H1 (cell line): Measurements from ENCODE around the gene IDI1. TPM values are rescaled to one million over a fixed set of nuclear protein-coding genes. Genes with fewer than 3 reads are reported as not detected.

ENCODE experiments used
- CTCF ChIA-PET: fragments of 300-600 bp; sonication (Branson Sonifier 250); formaldehyde crosslinking; loops from one replicate; lab custom pipeline; 2021; ENCODE audit not compliant: partially characterized antibody; lab: Charles Lee
- POLR2A ChIA-PET: fragments of 300-600 bp; sonication (Branson Sonifier 250); formaldehyde crosslinking; loops from one replicate; lab custom pipeline; 2021; ENCODE audit warnings: inconsistent platforms; ENCODE audit not compliant: partially characterized antibody; lab: Charles Lee
- DNase-seq, 2 experiments: peaks; one replicate each; pipeline versions ENCODE4 v3.0.0 to v3.0.0-alpha.2; 2010 to 2022; ENCODE audit warnings: low spot score in 2 of 2, low read depth in 1 of 2, mixed read lengths in 1 of 2
- FAIRE-seq: peaks from 2 replicates; lab custom pipeline; 2011; peaks lifted over from hg19 to GRCh38; lab: Jason Lieb, UNC
- H2AFZ ChIP-seq: 2 replicates; pipeline ENCODE4 v1.8.1; 2012; ENCODE audit warnings: low read length, inconsistent platforms
- H2AK5ac ChIP-seq: 2 replicates; pipeline ENCODE4 v1.6.1; 2013; ENCODE audit warnings: low read depth, low read length
- H2BK120ac ChIP-seq: replicated peaks from 2 replicates; pipeline ENCODE3; 2013; ENCODE audit warnings: low read depth, low read length, inconsistent platforms
- H2BK12ac ChIP-seq: 2 replicates; pipeline ENCODE4 v1.6.1; 2013; ENCODE audit warnings: low read depth, low read length
- H2BK15ac ChIP-seq: 2 replicates; pipeline ENCODE4 v1.6.1; 2013; ENCODE audit warnings: low read length
- H2BK20ac ChIP-seq: 2 replicates; pipeline ENCODE4 v1.6.1; 2013; ENCODE audit warnings: low read length
- H2BK5ac ChIP-seq: 2 replicates; pipeline ENCODE4 v1.6.1; 2013; ENCODE audit warnings: low read depth, low read length
- H3K14ac ChIP-seq: 2 replicates; pipeline ENCODE4 v1.6.1; 2013; ENCODE audit warnings: inconsistent platforms; ENCODE audit not compliant: insufficient read length
- H3K18ac ChIP-seq: 2 replicates; pipeline ENCODE4 v1.6.1; 2013; ENCODE audit warnings: low read length; ENCODE audit errors: extremely low read depth
- H3K23ac ChIP-seq: 2 replicates; pipeline ENCODE4 v1.6.1; 2013; ENCODE audit warnings: inconsistent platforms; ENCODE audit not compliant: insufficient read length
- H3K23me2 ChIP-seq: 2 replicates; pipeline ENCODE4 v1.6.1; 2013; ENCODE audit warnings: low read depth, low read length
- H3K27ac ChIP-seq: 2 replicates; pipeline ENCODE4 v1.6.1; 2011; ENCODE audit warnings: low read depth, low read length, inconsistent platforms
- H3K27me3 ChIP-seq, 4 experiments: replicated peaks in 1 of 4; 1 replicate in 1 of 4; 2 replicates in 3 of 4; pipeline versions ENCODE4 v1.6.1 to v1.8.1; 2011 to 2013; ENCODE audit warnings: low read length in 3 of 4, mild to moderate bottlenecking in 3 of 4, inconsistent platforms in 2 of 4, mixed read lengths in 2 of 4, moderate library complexity in 1 of 4; ENCODE audit not compliant: control insufficient read depth in 3 of 4, insufficient read depth in 3 of 4; ENCODE audit errors: extremely low read depth in 1 of 4
- H3K36me3 ChIP-seq, 4 experiments: 2 replicates each; pipeline versions ENCODE4 v1.6.1 to v1.8.1; 2011 to 2013; ENCODE audit warnings: mild to moderate bottlenecking in 4 of 4, low read length in 3 of 4, moderate library complexity in 2 of 4, control low read depth in 1 of 4, inconsistent platforms in 1 of 4; ENCODE audit not compliant: insufficient read depth in 4 of 4, control insufficient read depth in 2 of 4
- H3K4ac ChIP-seq: replicated peaks from 2 replicates; pipeline ENCODE3; 2013; ENCODE audit warnings: low read length, low read depth, mixed read lengths, inconsistent platforms; ENCODE audit not compliant: insufficient read length
- H3K4me1 ChIP-seq, 4 experiments: replicated peaks in 1 of 4; 1 replicate in 1 of 4; 2 replicates in 3 of 4; pipeline versions ENCODE4 v1.6.1 to v1.8.1; 2011 to 2013; ENCODE audit warnings: low read length in 3 of 4, inconsistent platforms in 2 of 4, mixed read lengths in 1 of 4; ENCODE audit not compliant: insufficient read depth in 4 of 4, control insufficient read depth in 3 of 4
- H3K4me2 ChIP-seq, 2 experiments: 2 replicates each; pipeline versions ENCODE4 v1.6.1 to v1.8.1; 2011 to 2013; ENCODE audit warnings: low read depth in 2 of 2, low read length in 2 of 2, control low read depth in 1 of 2, inconsistent platforms in 1 of 2, mild to moderate bottlenecking in 1 of 2; ENCODE audit not compliant: insufficient read depth in 1 of 2
- H3K4me3 ChIP-seq, 4 experiments: fragments of 200-600, 300-600 bp in 1 of 4; sonication (generic), shearing (Covaris generic), sonication (Bioruptor Twin) in 1 of 4; 2 replicates each; pipeline versions ENCODE4 v1.5.1 to v1.8.1; 2011 to 2016; ENCODE audit warnings: low read length in 4 of 4, low read depth in 3 of 4, control low read depth in 2 of 4, inconsistent platforms in 2 of 4, mild to moderate bottlenecking in 2 of 4, mixed read lengths in 1 of 4, moderate library complexity in 1 of 4; ENCODE audit not compliant: insufficient read depth in 2 of 4; ENCODE audit errors: extremely low read depth in 1 of 4
- H3K56ac ChIP-seq: replicated peaks from 2 replicates; pipeline ENCODE3; 2013; ENCODE audit warnings: low read depth, mild to moderate bottlenecking, mixed read lengths, low read length, inconsistent platforms; ENCODE audit not compliant: insufficient read length
- H3K79me1 ChIP-seq: 2 replicates; pipeline ENCODE4 v1.6.1; 2013; ENCODE audit warnings: low read depth, low read length, control low read depth
- H3K79me2 ChIP-seq, 2 experiments: 2 replicates each; pipeline versions ENCODE4 v1.6.1 to v1.8.1; 2012 to 2013; ENCODE audit warnings: low read length in 2 of 2, mild to moderate bottlenecking in 2 of 2, inconsistent platforms in 1 of 2; ENCODE audit not compliant: insufficient read depth in 2 of 2, control insufficient read depth in 1 of 2
- H3K9ac ChIP-seq, 4 experiments: replicated peaks in 1 of 4; 1 replicate in 1 of 4; 2 replicates in 3 of 4; pipeline versions ENCODE4 v1.6.1 to v1.8.1; 2011 to 2013; ENCODE audit warnings: low read depth in 3 of 4, low read length in 3 of 4, control low read depth in 2 of 4, mild to moderate bottlenecking in 2 of 4, moderate library complexity in 2 of 4, inconsistent platforms in 1 of 4; ENCODE audit errors: extremely low read depth in 1 of 4
- H3K9me3 ChIP-seq, 2 experiments: 2 replicates each; pipeline versions ENCODE4 v1.6.1 to v1.8.1; 2012 to 2013; ENCODE audit warnings: mild to moderate bottlenecking in 2 of 2, moderate library complexity in 2 of 2, control low read depth in 1 of 2, inconsistent platforms in 1 of 2, low read depth in 1 of 2, low read length in 1 of 2, mixed read lengths in 1 of 2; ENCODE audit not compliant: insufficient read depth in 2 of 2
- H4K20me1 ChIP-seq, 2 experiments: replicated peaks in 1 of 2; 2 replicates each; pipeline versions ENCODE3 to v1.8.1; 2011 to 2013; ENCODE audit warnings: inconsistent platforms in 2 of 2, low read length in 2 of 2, mild to moderate bottlenecking in 1 of 2; ENCODE audit not compliant: insufficient read depth in 2 of 2, control insufficient read depth in 1 of 2
- H4K5ac ChIP-seq: 2 replicates; pipeline ENCODE4 v1.6.1; 2013; ENCODE audit warnings: low read length, low read depth, mixed read lengths, inconsistent platforms; ENCODE audit not compliant: insufficient read length
- H4K8ac ChIP-seq: 2 replicates; pipeline ENCODE4 v1.8.0; 2013; ENCODE audit warnings: mild to moderate bottlenecking, moderate library complexity, low read length, inconsistent platforms; ENCODE audit not compliant: insufficient read depth; ENCODE audit errors: extremely low read depth
- H4K91ac ChIP-seq: replicated peaks from 2 replicates; pipeline ENCODE3; 2013; ENCODE audit warnings: low read length, mixed read lengths, inconsistent platforms; ENCODE audit not compliant: insufficient read length
- ATF3 ChIP-seq: IDR thresholded peaks from 2 replicates; pipeline ENCODE4 v1.6.1; 2011; ENCODE audit warnings: low read depth, mild to moderate bottlenecking, low read length; ENCODE audit not compliant: insufficient read depth
- E2F6 ChIP-seq: IDR thresholded peaks from 2 replicates; pipeline ENCODE4 v1.6.1; 2012; ENCODE audit warnings: inconsistent platforms
- GTF2F1 ChIP-seq: IDR thresholded peaks from 2 replicates; pipeline ENCODE4 v1.6.1; 2012; ENCODE audit warnings: low read depth, low read length, improper control_type of control experiment, borderline replicate concordance
- HDAC6 ChIP-seq: IDR thresholded peaks from one replicate; pipeline ENCODE4 v1.7.1; 2012; ENCODE audit warnings: low read depth, mild to moderate bottlenecking, inconsistent platforms, low read length, moderate library complexity
- MAX ChIP-seq: IDR thresholded peaks from 2 replicates; pipeline ENCODE4 v1.6.1; 2012; ENCODE audit warnings: inconsistent platforms
- NRF1 ChIP-seq: IDR thresholded peaks from 2 replicates; pipeline ENCODE4 v1.6.1; 2011; ENCODE audit warnings: mild to moderate bottlenecking, low read depth, low read length, improper control_type of control experiment
- POU5F1 ChIP-seq: IDR thresholded peaks from 2 replicates; pipeline ENCODE4 v1.6.1; 2011; ENCODE audit warnings: low read depth, mild to moderate bottlenecking, low read length, moderate library complexity
- SAP30 ChIP-seq: fragments of 300-600 bp; sonication (generic); IDR thresholded peaks from 2 replicates; pipeline ENCODE4 v1.7.1; 2012; ENCODE audit warnings: low read length, moderate library complexity, mild to moderate bottlenecking, inconsistent platforms; ENCODE audit not compliant: insufficient read depth, insufficient replicate concordance
- SIN3A ChIP-seq, 2 experiments: IDR thresholded peaks in 1 of 2; conservative IDR thresholded peaks in 1 of 2; 2 replicates each; pipeline ENCODE4 v1.6.1; 2011 to 2012; ENCODE audit warnings: low read length in 2 of 2, improper control_type of control experiment in 1 of 2, low read depth in 1 of 2, mild to moderate bottlenecking in 1 of 2
- SIRT6 ChIP-seq: IDR thresholded peaks from one replicate; pipeline ENCODE4 v1.7.1; 2012; ENCODE audit warnings: low read length, inconsistent platforms
- SP4 ChIP-seq: IDR thresholded peaks from 2 replicates; pipeline ENCODE4 v1.6.1; 2012; ENCODE audit warnings: low read length, inconsistent platforms
- TEAD4 ChIP-seq: IDR thresholded peaks from 2 replicates; pipeline ENCODE4 v1.6.1; 2012; ENCODE audit warnings: low read depth, low read length, inconsistent platforms, mixed read lengths
- WGBS, 2 experiments: shearing (Covaris generic) in 1 of 2; methylation state at CpG; one replicate each; pipeline versions ENCODE4 v1.1.6 to v1.1.7; 2013 to 2015; ENCODE audit warnings: low lambda C conversion rate in 2 of 2, mixed read lengths in 2 of 2, inconsistent platforms in 1 of 2, low coverage in 1 of 2, missing lambda C conversion rate in 1 of 2; ENCODE audit not compliant: insufficient replicate concordance in 2 of 2, insufficient coverage in 1 of 2, insufficient read length in 1 of 2; ENCODE audit errors: extremely low coverage in 1 of 2, missing lambda C conversion rate in 1 of 2; 5-methylcytosine and 5-hydroxymethylcytosine counted together
- polyA plus RNA-seq, 7 experiments: library from polyadenylated mRNA; depleted of rRNA in 3 of 7; stranded (reverse) in 5 of 7; unstranded in 2 of 7; fragments of >200 nt in 5 of 7; fragments of 200-250 nt in 2 of 7; gene quantifications; 1 replicate in 5 of 7; 2 replicates in 1 of 7; 4 replicates in 1 of 7; pipeline versions ENCODE4 v1.2.1 to v1.2.3, GENCODE V29; 2011 to 2013; ENCODE audit warnings: missing spikeins in 2 of 7, mixed read lengths in 2 of 7
- total RNA-seq: library from RNA; stranded (reverse); fragmentation: NEBNext Ultra II Directional; extraction: Animal tissue kit (Norgen Biotek cat#: 25700); gene quantifications from 2 replicates; pipeline ENCODE4 v1.2.1, GENCODE V29; 2021

IDI1 gene
- total and polyA plus RNA-seq, 2 of the 8 experiments (the other 6 are each of a cell fraction or from before 2014, with no cell fraction given), result 35.3 to 56.6 TPM

GRCh38 chr10:1002425-1003006, 46.4 kb downstream of the IDI1 start:
- Histone ChIP-seq H2BK12ac (no peak overlapping the region), H2AFZ (no peak overlapping the region), H3K56ac (no peak overlapping the region), H4K5ac (no peak overlapping the region), H3K4ac (no peak overlapping the region), H3K18ac (no peak overlapping the region), H2AK5ac (no peak overlapping the region), H3K27ac (no peak overlapping the region), H2BK120ac (no peak overlapping the region), H3K4me1 (no peaks in the 10 kb centered on the region), H3K36me3 (peaks cover 45 to 96% (median 77%) of the 10 kb centered on the region in 4 experiments), H3K4me2 (no peak overlapping the region), H3K23ac (no peak overlapping the region), H3K27me3 (no peaks in the 10 kb centered on the region), H2BK15ac (no peak overlapping the region), H4K8ac (no peak overlapping the region), H3K9ac (no peak overlapping the region), H4K20me1 (peaks cover 10 to 22% of the 10 kb centered on the region in 2 experiments), H3K14ac (no peak overlapping the region), H3K79me2 (peaks cover 0 to 51% of the 10 kb centered on the region in 2 experiments; a peak in 3 of 4 replicates), H4K91ac (no peak overlapping the region), H3K4me3 (no peak overlapping the region), H3K9me3 (no peaks in the 10 kb centered on the region; a peak in 1 of 4 replicates), H2BK5ac (no peak overlapping the region), H3K23me2 (no peaks in the 10 kb centered on the region), H2BK20ac (no peak overlapping the region), H3K79me1 (peaks cover 6% of the 10 kb centered on the region)
- CTCF ChIA-PET, result interaction anchor here (1.2 kb wide), 1 partner anchor 10 kb away, joined by 3 read pairs; no protein-coding TSS in a partner anchor
- DNase-seq (no peak), FAIRE-seq (no peak)
- 93% methylated on average over 5 of the region's 5 CpGs; no CpG with 5 or more reads in 1 of the 2 experiments for WGBS, 2 experiments
- POLR2A ChIA-PET, result interaction anchor here (0.6 to 3.3 kb wide), 8 partner anchors 10 to 73 kb away, joined by 3 to 22 read pairs (median 4); partner anchors contain the start of genes GTPBP4 and IDI1
- no peak for TF ChIP-seq POU5F1
- no peak for TF ChIP-seq ATF3
- no peak for TF ChIP-seq TEAD4
- no peak for TF ChIP-seq SIRT6
- no peak for TF ChIP-seq HDAC6
- no peak for TF ChIP-seq E2F6
- no peak for TF ChIP-seq SIN3A (conservative IDR thresholded peaks at IDR 0.05 in 1 of 2, IDR thresholded peaks at IDR 0.05 in 1 of 2; ENCODE audit: low read depth in 1 of 2, low read length in 2 of 2)
- no peak for TF ChIP-seq MAX
- no peak for TF ChIP-seq SAP30
- TF ChIP-seq GTF2F1, result no peak
- TF ChIP-seq NRF1, result no peak
- TF ChIP-seq SP4, result no peak
